Activated CD4-positive, alpha-beta T cell treated with anti-CD3 and anti-CD28 coated beads for 36 hours (primary cell): Measurements from ENCODE around the gene SDK1. TPM values are rescaled to one million over a fixed set of nuclear protein-coding genes. Genes with fewer than 3 reads are reported as not detected.

Experiments used
- ATAC-seq: fragments of 200-7000 bp; cut with Tn5 transposase; one replicate; pipeline ENCODE4 v1.10.0; 2021; ENCODE audit warnings: mild to moderate bottlenecking, moderate library complexity
- CTCF ChIA-PET: fragments of 350-600 bp; sonication (Branson Sonifier 250); formaldehyde crosslinking; loops from one replicate; lab custom pipeline; 2021; ENCODE audit warnings: antibody characterized with exemption; lab: Charles Lee
- POLR2A ChIA-PET: fragments of 350-600 bp; sonication (Branson Sonifier 250); formaldehyde crosslinking; loops from one replicate; lab custom pipeline; 2021; ENCODE audit warnings: antibody characterized with exemption, inconsistent platforms; lab: Charles Lee
- DNase-seq: peaks from one replicate; pipeline ENCODE4 v3.0.0-alpha.2; 2020
- H3K27ac Mint-ChIP-seq: one replicate; pipeline ENCODE4 v1.8.0; 2021; ENCODE audit warnings: mixed read lengths
- H3K27me3 Mint-ChIP-seq: one replicate; pipeline ENCODE4 v1.8.0; 2021; ENCODE audit warnings: mixed read lengths
- H3K36me3 Mint-ChIP-seq: one replicate; pipeline ENCODE4 v1.8.0; 2021; ENCODE audit warnings: low read depth, mixed read lengths
- H3K4me1 Mint-ChIP-seq: one replicate; pipeline ENCODE4 v1.8.0; 2021; ENCODE audit warnings: mixed read lengths
- H3K4me3 Mint-ChIP-seq: one replicate; pipeline ENCODE4 v1.8.0; 2021; ENCODE audit warnings: mild to moderate bottlenecking, moderate library complexity, mixed read lengths
- H3K9me3 Mint-ChIP-seq: one replicate; pipeline ENCODE4 v1.8.0; 2021; ENCODE audit warnings: low read depth, mixed read lengths
- intact Hi-C, 2 experiments: fragments of 100-400 bp; cut with DNase I in 1 of 2; cut with micrococcal nuclease in 1 of 2; formaldehyde crosslinking; loops; one replicate each; pipeline versions ENCODE4 v1.14.2 to v1.15.1; 2022 to 2024; cut with DNase I, micrococcal nuclease
- total RNA-seq, 2 experiments: library from RNA; stranded (reverse); gene quantifications; one replicate each; pipeline ENCODE4 v1.2.3, GENCODE V29; 2021

The SDK1 gene
- total RNA-seq, 2 experiments from 2014 or later: 1.1 to 1.9 TPM

- DNase-seq: no peak
- no peak for ATAC-seq
- ChIA-PET CTCF (interaction anchor here (0.7 to 1.5 kb wide), 2 partner anchors 13 to 468 kb away, joined by 3 to 4 read pairs; no protein-coding TSS in a partner anchor), POLR2A (no interaction called here)
- H3K27ac Mint-ChIP-seq: no peak overlapping the region
- H3K4me3 Mint-ChIP-seq: no peak overlapping the region
- H3K9me3 Mint-ChIP-seq: no peaks in the 10 kb centered on the region
- no peaks in the 10 kb centered on the region for H3K27me3 Mint-ChIP-seq
- intact Hi-C loops: no loop called here
- no peaks in the 10 kb centered on the region for H3K36me3 Mint-ChIP-seq
- H3K4me1 Mint-ChIP-seq: peaks cover 9% of the 10 kb centered on the region
Observed at GRCh38 chr7:3710122-3710521, 409.1 kb downstream of the SDK1 start.

DNA sequence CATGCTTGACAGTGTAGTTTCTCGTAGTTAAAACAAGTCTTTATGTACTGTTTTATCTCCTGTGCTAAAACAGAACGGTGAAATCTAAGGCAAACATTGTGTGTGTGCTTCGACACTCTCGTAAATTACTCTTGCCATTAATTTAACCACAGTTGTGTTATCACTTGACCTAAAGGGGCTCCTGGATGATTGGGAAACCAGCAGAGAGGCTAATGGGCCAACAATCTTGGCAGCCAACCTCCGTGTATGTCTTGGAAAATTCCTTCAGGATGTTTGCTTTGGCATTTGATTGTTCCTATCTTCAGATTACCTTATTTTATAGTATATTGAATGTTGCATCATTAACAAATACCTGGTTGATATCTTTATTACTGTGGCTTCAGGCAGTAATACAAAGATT lies 409.5 kb downstream of the SDK1 start:
- H3K36me3 Mint-ChIP-seq: no peaks in the 10 kb centered on the region
- H3K9me3 Mint-ChIP-seq: no peaks in the 10 kb centered on the region
- CTCF ChIA-PET: interaction anchor here (1.5 kb wide), 1 partner anchor 13 kb away, joined by 4 read pairs; no protein-coding TSS in a partner anchor
- no peak overlapping the region for H3K4me3 Mint-ChIP-seq
- DNase-seq (no peak), ATAC-seq (no peak)
- no peak overlapping the region for H3K27ac Mint-ChIP-seq
- peaks cover 9% of the 10 kb centered on the region for H3K4me1 Mint-ChIP-seq
- POLR2A ChIA-PET: no interaction called here
- no peaks in the 10 kb centered on the region for H3K27me3 Mint-ChIP-seq
- intact Hi-C loops: no loop called here

- no peaks in the 10 kb centered on the region for H3K9me3 Mint-ChIP-seq
- no peak for ATAC-seq
- peaks cover 9% of the 10 kb centered on the region for H3K4me1 Mint-ChIP-seq
- POLR2A ChIA-PET: no interaction called here
- CTCF ChIA-PET: no interaction called here
- no peak for DNase-seq
- H3K27me3 Mint-ChIP-seq: peaks cover 4% of the 10 kb centered on the region
- H3K36me3 Mint-ChIP-seq: no peaks in the 10 kb centered on the region
- intact Hi-C loops: no loop called here
- no peak overlapping the region for H3K27ac Mint-ChIP-seq
- no peak overlapping the region for H3K4me3 Mint-ChIP-seq
Observed at GRCh38 chr7:3712841-3713240, 411.8 kb downstream of the SDK1 start.

DNA sequence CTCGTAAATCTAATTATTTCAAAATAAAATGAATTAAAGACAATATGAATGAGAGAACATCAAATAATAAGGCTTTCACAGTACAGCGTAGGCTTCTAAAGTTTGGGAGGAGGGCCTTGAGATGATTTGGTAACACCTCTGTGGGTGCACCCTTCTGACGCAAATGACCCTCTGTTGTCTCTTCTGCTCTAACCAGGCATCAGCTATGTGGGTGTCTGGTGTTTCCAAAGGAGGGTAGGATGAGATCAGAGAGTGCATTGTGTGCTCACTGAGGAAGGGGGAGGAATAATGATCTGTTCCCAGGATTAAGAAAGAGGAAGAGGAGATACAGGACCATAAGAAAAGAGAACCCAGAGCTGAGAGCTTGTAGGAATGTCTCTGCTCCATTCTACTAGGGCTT lies 420.4 kb downstream of the SDK1 start:
- H3K27ac Mint-ChIP-seq: no peak overlapping the region
- H3K4me1 Mint-ChIP-seq: no peaks in the 10 kb centered on the region
- ChIA-PET CTCF (no interaction called here), POLR2A (no interaction called here)
- no peak overlapping the region for H3K4me3 Mint-ChIP-seq
- intact Hi-C loops: no loop called here
- H3K36me3 Mint-ChIP-seq: no peaks in the 10 kb centered on the region
- no peaks in the 10 kb centered on the region for H3K9me3 Mint-ChIP-seq
- H3K27me3 Mint-ChIP-seq: peaks cover 2% of the 10 kb centered on the region
- no peak for DNase-seq
- ATAC-seq: no peak

- POLR2A ChIA-PET: no interaction called here
- peak; percentile 58 for ATAC-seq
Observed at GRCh38 chr7:3722396-3722922, 421.4 kb downstream of the SDK1 start.

GRCh38 chr7:3725155-3726059 lies 424.4 kb downstream of the SDK1 start:
- intact Hi-C loops: no loop called here
- Mint-ChIP-seq H3K36me3 (no peaks in the 10 kb centered on the region), H3K9me3 (no peaks in the 10 kb centered on the region), H3K4me3 (no peak overlapping the region), H3K27ac (no peak overlapping the region), H3K27me3 (no peaks in the 10 kb centered on the region), H3K4me1 (no peaks in the 10 kb centered on the region)
- POLR2A ChIA-PET: no interaction called here
- no peak for DNase-seq
- CTCF ChIA-PET: no interaction called here
- ATAC-seq: no peak

More at GRCh38 chr7:3722396-3722922, 421.4 kb downstream of the SDK1 start:
- H3K4me3 Mint-ChIP-seq: no peak overlapping the region
- intact Hi-C loops: no loop called here
- no peak overlapping the region for H3K27ac Mint-ChIP-seq
- H3K9me3 Mint-ChIP-seq: no peaks in the 10 kb centered on the region
- no peaks in the 10 kb centered on the region for H3K4me1 Mint-ChIP-seq
- H3K27me3 Mint-ChIP-seq: no peaks in the 10 kb centered on the region
- no peaks in the 10 kb centered on the region for H3K36me3 Mint-ChIP-seq
- CTCF ChIA-PET: no interaction called here
- DNase-seq: peak; percentile 53

- intact Hi-C loops: no loop called here
- no peaks in the 10 kb centered on the region for H3K9me3 Mint-ChIP-seq
- no peak for ATAC-seq
Observed at GRCh38 chr7:3730276-3730675, 429.2 kb downstream of the SDK1 start.

DNA sequence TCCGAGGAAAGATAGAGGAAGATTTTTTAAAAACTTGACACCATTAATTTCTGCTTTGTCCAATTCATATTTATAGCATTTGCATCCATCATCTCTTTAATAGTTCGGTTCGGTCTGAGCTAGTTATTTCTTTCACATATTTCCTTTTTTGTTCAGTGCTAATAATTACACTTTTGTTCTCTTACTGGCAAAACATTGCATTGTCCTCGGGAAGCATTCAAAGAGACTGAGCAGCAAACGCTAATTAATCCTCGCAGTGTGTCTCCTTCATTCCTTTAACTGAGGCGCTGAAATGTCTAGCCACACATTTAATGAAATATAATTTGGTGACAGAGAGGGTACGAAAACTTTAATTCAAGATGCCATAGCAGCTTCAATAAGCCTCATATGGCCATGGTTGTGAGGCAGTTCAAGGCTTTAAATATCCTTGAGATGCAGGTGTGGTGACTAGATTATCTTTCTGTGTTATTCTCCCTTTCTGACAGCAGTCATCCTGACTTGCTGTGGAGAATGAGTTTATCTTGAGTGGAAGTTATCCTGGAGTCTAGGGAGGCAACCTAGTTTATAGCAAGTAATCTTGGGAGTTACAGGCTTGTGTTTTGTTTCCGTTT lies 431.4 kb downstream of the SDK1 start:
- no peak for ATAC-seq
- CTCF ChIA-PET: no interaction called here
- no peak for DNase-seq

More at GRCh38 chr7:3730276-3730675, 429.2 kb downstream of the SDK1 start:
- Mint-ChIP-seq H3K4me1 (no peaks in the 10 kb centered on the region), H3K4me3 (no peak overlapping the region), H3K27ac (no peak overlapping the region), H3K27me3 (no peaks in the 10 kb centered on the region), H3K36me3 (no peaks in the 10 kb centered on the region)
- POLR2A ChIA-PET: no interaction called here
- CTCF ChIA-PET: no interaction called here
- no peak for DNase-seq

GRCh38 chr7:3733541-3734140 lies 432.6 kb downstream of the SDK1 start:
- DNase-seq: no peak
- no peaks in the 10 kb centered on the region for H3K9me3 Mint-ChIP-seq
- ChIA-PET POLR2A (no interaction called here), CTCF (interaction anchor here (0.6 kb wide), 1 partner anchor 10 kb away, joined by 3 read pairs; no protein-coding TSS in a partner anchor)
- no peaks in the 10 kb centered on the region for H3K36me3 Mint-ChIP-seq
- intact Hi-C loops: no loop called here
- no peaks in the 10 kb centered on the region for H3K27me3 Mint-ChIP-seq
- H3K4me1 Mint-ChIP-seq: no peaks in the 10 kb centered on the region
- H3K4me3 Mint-ChIP-seq: no peak overlapping the region
- ATAC-seq: no peak
- H3K27ac Mint-ChIP-seq: no peak overlapping the region

More for the DNA sequence above, 431.4 kb downstream of the SDK1 start:
- POLR2A ChIA-PET: no interaction called here
- Mint-ChIP-seq H3K4me3 (no peak overlapping the region), H3K36me3 (no peaks in the 10 kb centered on the region), H3K9me3 (no peaks in the 10 kb centered on the region), H3K4me1 (no peaks in the 10 kb centered on the region), H3K27ac (no peak overlapping the region), H3K27me3 (no peaks in the 10 kb centered on the region)
- intact Hi-C loops: no loop called here

GRCh38 chr7:3738964-3739363 lies 437.9 kb downstream of the SDK1 start:
- H3K4me1 Mint-ChIP-seq: no peaks in the 10 kb centered on the region
- no peak overlapping the region for H3K27ac Mint-ChIP-seq
- POLR2A ChIA-PET: no interaction called here
- ATAC-seq (no peak), DNase-seq (no peak)
- H3K9me3 Mint-ChIP-seq: peaks cover 8% of the 10 kb centered on the region
- CTCF ChIA-PET: no interaction called here
- H3K36me3 Mint-ChIP-seq: peaks cover 2% of the 10 kb centered on the region
- H3K27me3 Mint-ChIP-seq: peaks cover 4% of the 10 kb centered on the region
- intact Hi-C loops: no loop called here
- H3K4me3 Mint-ChIP-seq: no peak overlapping the region

GRCh38 chr7:3739983-3740382 lies 438.9 kb downstream of the SDK1 start:
- ChIA-PET POLR2A (no interaction called here), CTCF (interaction anchor here (1.6 kb wide), 1 partner anchor 50 kb away, joined by 3 read pairs; no protein-coding TSS in a partner anchor)
- peaks cover 8% of the 10 kb centered on the region for H3K9me3 Mint-ChIP-seq
- ATAC-seq (no peak), DNase-seq (no peak)
- H3K4me1 Mint-ChIP-seq: no peaks in the 10 kb centered on the region
- no peak overlapping the region for H3K4me3 Mint-ChIP-seq
- no peak overlapping the region for H3K27ac Mint-ChIP-seq
- peaks cover 2% of the 10 kb centered on the region for H3K36me3 Mint-ChIP-seq
- H3K27me3 Mint-ChIP-seq: peaks cover 4% of the 10 kb centered on the region
- intact Hi-C loops: no loop called here
